CD4-positive, alpha-beta T cell treated with Interferon gamma for 1 hour (primary cell): ENCODE results near the gene FAR1.
"Not testable (repeated sequence)": the region's sequence is repeated elsewhere in the genome, so short reads cannot be mapped to it uniquely, and the experiment has no call there.

Experiments
- DNase-seq: peaks from one replicate; pipeline ENCODE4 v3.0.0-alpha.2; 2020

FAR1 gene

DNA sequence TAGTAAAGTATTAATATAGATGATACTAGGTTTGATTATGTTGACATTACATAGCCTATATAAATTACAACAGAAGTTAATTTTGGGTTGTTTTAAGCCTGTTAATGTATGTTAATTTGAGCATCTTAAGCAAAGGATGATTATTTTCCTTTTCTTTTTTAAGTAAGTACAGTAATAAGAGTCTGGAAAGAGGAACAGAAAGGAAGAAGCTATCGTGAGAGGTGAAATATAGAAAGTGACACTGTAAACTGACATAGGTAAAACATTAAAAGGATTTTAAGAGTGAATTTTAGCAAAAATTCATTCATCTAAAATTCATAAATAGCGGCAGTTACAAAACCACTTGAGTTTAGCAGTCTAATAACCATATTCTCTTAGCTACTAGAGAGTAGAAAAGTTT is 45.5 kb downstream of the FAR1 start:
- no peak for DNase-seq

DNA sequence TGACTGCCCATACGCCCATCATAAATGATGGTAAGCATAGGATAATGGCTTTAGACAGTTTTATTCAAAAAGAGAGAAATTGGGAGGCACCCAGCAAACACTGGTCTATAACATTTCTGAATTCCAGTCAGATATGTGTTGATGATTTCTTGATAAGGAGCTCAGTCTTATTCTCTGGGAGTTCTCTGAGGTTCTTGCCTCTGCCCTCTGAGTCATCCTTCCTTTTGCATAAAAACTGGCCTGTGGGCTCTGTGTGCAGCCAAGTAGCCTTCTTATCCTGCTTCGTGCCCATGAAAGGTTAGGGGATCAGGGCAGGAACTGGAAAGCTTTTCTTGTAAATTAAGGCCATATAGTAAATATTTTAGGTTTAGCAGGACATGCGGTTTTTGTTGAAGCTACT is 48.9 kb downstream of the FAR1 start:
- DNase-seq = no peak

DNA sequence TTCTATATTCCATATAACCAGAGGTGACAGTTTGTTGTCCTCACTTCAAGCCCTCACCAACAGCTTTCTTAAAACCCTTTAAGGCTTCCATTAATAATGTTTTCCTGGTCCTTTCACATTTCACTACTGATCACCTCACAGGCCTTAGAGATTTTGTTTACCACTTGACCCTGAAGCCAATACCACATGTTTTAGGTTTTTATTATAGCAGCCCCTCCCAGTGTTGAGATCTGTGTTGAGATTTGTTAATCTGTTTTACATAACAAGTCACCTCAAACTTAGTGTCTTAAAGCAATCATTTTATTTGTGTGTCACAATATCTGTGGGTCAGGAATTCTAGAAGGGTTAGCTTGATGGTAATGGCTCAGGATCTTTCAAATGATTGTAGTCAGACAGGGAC is 49.9 kb downstream of the FAR1 start:
- DNase-seq = no peak

GRCh38 chr11:13720940-13721339 is 52.5 kb downstream of the FAR1 start:
- DNase-seq = no peak

- DNase-seq = no peak
Observed at GRCh38 chr11:13721760-13722159, 53.3 kb downstream of the FAR1 start.

DNA sequence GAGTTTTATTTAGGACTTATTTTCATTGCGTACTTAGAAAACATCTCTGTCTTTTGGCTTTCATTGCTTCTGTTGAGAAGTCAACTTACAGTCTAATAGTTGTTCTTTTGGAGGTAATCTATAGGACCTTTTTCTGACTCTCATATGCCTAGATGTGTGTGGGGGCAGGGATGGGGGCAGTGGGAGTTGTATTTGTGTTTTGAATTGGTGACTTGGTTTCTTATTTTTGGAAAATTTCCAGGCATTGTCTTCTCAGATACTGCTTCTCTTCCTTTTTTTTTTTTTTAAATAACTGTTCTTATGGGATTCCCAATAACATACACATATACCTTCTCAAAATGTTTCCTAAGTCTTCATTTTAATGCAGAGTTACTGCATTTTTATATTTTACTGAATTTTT is 58.0 kb downstream of the FAR1 start:
- DNase-seq = no peak

DNA sequence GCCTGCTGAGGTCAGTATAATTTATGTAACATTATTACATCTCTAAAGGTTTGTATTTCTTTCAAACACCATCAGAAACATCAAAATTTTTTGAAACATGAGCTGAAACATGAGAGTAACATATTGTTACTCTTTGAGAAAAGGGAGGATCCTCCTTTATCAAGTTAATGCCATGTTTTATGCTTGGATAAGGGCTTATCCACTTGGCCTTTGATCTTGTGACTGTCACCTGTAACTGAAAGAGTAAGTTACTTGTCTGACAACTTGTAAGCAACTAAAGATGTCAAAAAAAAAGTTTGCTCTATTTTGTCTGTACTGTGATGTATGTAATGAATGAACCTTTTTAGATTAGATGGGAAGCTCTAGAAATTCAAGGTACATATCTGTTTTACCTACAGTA is 59.6 kb downstream of the FAR1 start:
- DNase-seq = no peak

DNA sequence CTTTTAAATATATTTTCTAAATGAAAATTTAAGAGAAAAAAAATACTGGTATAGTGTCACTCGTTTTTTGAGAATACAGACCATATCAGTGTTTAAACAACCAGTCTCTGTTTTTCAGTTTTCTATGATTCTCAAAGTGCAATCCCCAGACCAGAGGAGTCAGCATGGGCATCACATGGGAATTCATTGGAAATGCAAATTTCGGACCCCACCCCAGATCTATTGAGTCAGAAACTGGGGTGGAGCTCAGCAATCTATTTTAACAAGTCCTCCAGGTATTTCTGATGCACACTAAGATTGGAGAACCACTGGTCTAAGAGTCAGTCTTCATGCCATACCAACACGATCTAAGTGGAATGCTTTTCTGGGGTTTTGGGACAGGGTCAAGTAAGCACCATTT is 66.1 kb downstream of the FAR1 start:
- no peak for DNase-seq

GRCh38 chr11:13745165-13745564 is 76.7 kb downstream of the FAR1 start:
- no peak for DNase-seq

GRCh38 chr11:13753316-13753715 is 84.8 kb downstream of the FAR1 start:
- DNase-seq = not testable (repeated sequence)

- no peak for DNase-seq
Observed at GRCh38 chr11:13759050-13759449, 90.6 kb downstream of the FAR1 start.

DNA sequence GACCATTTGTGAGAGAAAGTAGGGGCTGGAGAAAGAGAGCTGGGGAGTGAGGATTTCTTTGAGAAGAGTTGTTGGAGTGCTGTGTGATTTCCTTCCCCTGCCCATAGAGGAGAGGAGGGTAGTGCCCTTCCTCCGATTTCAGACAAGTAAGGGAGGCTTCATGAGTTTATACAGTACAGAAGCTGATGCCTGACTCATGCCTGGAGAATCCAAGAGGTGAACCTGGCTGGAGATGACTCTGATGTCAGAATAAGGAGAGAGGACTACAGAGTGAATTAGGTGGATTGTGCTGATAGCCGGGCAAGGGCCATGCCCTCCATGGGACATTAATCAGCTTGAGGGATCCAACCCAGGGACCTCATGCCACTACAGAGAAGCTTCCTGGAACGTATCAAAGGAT is 91.6 kb downstream of the FAR1 start:
- DNase-seq = no peak

GRCh38 chr11:13761250-13761649 is 92.8 kb downstream of the FAR1 start:
- no peak for DNase-seq

DNA sequence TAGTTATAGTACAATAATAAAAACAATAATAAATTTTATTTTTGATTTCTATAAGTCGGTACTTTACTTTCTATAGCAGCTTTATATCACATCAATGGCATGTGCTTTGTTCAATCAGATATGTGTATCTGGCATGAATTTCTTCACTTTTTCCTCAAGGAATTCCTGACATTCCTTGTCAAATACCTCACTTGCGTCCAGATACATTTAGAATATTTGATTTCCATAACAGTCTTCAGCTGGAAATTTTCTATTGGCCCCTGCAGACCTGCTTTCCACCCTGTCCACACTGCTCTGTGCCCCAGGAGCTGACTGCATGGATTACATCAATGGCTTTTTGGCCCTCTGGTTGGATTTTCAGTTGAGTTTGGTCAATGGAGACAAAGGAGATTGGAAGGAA is 93.2 kb downstream of the FAR1 start:
- DNase-seq = no peak

DNA sequence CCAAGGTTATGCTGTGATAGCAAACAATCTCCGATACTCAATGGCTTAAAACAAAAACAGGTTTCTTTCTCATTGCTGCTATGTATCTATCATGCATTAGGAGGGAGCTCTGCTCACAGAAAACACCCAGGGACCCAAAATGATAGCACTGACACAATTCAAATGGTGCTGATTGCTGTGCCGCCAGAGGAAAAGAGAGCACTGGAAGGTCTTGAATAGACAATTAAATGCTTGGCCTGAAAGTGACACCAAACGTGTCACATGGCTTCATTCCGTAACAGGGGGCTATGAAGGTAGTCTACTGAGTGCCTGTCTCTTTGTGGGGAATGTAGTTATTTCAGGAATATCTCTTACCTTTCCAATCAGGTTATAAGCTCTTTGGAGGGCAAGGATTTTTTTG is 94.2 kb downstream of the FAR1 start:
- DNase-seq = no peak

DNA sequence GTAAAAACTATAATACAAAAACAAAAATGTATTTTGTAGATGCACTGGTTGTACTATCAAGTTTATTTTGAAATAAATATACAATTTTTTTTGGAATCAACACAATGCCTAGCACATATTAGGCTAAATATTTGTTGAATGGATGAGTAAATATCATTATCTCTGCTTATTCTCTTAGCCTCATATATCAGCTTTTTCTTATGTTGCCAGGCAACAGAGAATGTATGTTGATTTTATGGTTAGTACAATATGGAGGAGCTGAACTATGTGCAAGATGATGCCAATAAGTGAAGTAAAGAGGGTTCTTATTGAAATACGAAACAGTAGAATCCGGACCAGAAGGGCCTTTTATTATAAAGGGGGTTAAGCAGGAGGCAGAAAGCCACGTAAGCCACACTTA is 94.9 kb downstream of the FAR1 start:
- DNase-seq = no peak

- no peak for DNase-seq
Observed at GRCh38 chr11:13765886-13766285, 97.4 kb downstream of the FAR1 start.

- DNase-seq = no peak
Observed at GRCh38 chr11:13767471-13767870, 99.0 kb downstream of the FAR1 start.

- no peak for DNase-seq
Observed at GRCh38 chr11:13769188-13769587, 100.7 kb downstream of the FAR1 start.

DNA sequence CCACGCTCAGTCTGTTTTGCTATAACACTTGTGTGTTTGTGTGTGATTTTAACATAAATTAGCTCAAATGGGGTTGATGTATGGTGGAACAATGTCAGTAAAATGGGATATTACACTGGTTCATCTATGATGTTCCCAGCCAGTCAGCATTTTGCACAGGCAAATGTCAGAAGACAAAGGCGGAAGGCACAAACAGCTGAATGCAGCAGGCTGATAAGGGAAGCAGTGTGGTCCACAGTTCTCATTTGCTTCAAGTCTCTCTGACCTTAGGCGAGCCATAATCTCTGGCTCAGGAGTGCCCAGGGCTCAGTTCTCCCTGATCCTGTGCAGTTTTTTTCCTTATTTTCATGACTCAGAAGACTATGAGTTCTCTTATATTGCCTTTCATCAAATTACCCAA is 102.7 kb downstream of the FAR1 start:
- no peak for DNase-seq

DNA sequence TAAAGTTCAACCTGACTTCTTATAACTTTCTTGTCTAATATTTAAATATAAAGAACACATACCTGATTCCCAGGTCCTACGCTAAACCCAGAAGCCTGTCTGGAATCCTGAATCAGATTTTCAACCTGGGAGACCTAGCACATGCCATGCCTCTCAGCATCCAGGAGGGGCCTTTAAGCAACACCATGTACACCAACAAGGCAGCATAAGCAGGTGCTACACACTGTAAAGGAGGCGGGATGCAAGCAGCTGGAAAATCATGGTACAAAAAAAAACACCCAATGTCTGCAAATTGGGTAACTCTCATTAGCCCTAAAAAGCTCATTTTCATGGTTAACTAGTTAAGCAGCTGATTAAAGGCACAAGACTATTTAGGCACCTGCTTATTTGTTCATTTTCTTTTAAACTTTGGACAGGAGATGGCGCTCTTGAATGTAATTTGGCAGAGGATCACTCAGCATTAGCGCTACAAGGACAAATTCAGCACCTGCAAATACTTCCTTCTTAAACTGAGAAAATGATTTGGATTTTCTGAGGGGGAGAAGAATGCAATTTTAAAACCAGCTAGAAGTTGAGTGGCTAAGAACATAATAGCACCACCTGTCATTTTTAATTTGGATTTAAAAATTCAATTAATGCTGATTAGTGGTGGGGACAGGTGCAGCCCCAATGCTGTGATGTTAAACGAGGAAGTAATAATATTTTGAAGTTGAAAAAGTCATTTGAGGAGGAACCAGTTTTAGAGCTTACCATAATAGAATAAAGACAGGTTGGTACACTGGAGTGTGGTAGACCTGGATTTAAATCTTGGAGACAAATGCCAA is 104.0 kb downstream of the FAR1 start:
- no peak for DNase-seq

GRCh38 chr11:13775471-13775870 is 107.0 kb downstream of the FAR1 start:
- no peak for DNase-seq

DNA sequence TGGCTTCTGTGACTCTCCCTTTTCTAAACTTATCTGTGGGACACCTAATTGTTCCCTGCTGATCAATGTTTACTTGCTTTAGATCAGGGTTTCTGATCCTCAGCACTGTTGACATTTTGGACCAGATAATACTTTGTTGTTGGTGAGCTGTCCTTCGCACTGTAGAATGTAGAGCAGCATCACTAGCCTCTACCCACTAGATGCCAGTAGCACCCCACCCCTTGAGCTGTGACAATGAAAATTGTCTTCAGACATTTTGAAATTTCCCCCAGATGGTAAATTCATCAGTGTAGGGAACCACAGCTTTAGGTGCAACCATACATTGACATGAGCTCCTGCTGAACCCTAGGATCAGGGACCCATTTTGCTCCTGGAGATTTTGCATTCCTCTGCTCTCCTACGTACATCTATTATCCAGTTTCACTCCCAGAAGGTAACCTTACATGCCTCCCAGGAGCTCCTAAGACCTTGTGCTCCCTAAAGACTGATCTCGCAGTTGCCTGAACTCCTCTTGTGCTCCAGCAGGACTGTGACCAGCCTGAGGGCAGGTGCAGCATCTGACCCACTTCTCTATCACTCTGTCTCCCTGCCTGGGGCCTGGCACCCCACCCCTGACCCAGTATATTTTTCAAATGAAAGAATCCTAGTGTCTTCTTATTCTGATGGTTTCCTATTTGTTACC is 107.8 kb downstream of the FAR1 start:
- DNase-seq = peak; percentile 1

GRCh38 chr11:13777341-13777985 is 109.0 kb downstream of the FAR1 start:
- DNase-seq = no peak
